GM13977 (cell line): ENCODE results near the gene CAPN10.

ENCODE experiments used
- DNase-seq: peaks from one replicate; pipeline ENCODE4 v3.0.0; 2012; ENCODE audit warnings: low spot score
- CTCF ChIP-seq: IDR thresholded peaks from 2 replicates; pipeline ENCODE4 v1.5.1; 2012; ENCODE audit warnings: mild to moderate bottlenecking, control low read depth; ENCODE audit not compliant: insufficient read depth; ENCODE audit errors: extremely low read depth, missing control alignments
- in situ Hi-C: fragments of 300-500 bp; cut with MboI; formaldehyde crosslinking; loops from one replicate; pipeline ENCODE4 v1.12.0; 2022; ENCODE audit warnings: low sequenced_read_pairs, low pct_unique_long_range_greater_than_20kb, mixed read lengths, inconsistent platforms; ENCODE audit not compliant: unreplicated experiment

The CAPN10 gene

GRCh38 chr2:240629968-240630770 is 43.6 kb downstream of the CAPN10 start:
- in situ Hi-C loops = no loop called here
- no peak for DNase-seq
- TF ChIP-seq CTCF = no peak

- no peak for TF ChIP-seq CTCF
- DNase-seq = no peak
- in situ Hi-C loops = no loop called here
These were observed 44.4 kb downstream of the CAPN10 start for GRCh38 chr2:240630771-240631547.

- in situ Hi-C loops = no loop called here
- TF ChIP-seq CTCF = no peak
These were observed 45.2 kb downstream of the CAPN10 start for GRCh38 chr2:240631548-240632305.

GRCh38 chr2:240632306-240632721 is 45.8 kb downstream of the CAPN10 start:
- in situ Hi-C loops = no loop called here
- DNase-seq = no peak
- no peak for TF ChIP-seq CTCF

More at GRCh38 chr2:240631548-240632305, 45.2 kb downstream of the CAPN10 start:
- no peak for DNase-seq

- in situ Hi-C loops = no loop called here
- TF ChIP-seq CTCF = no peak
- no peak for DNase-seq
These were observed 48.8 kb downstream of the CAPN10 start for GRCh38 chr2:240635121-240635997.
